H1 (cell line): ENCODE measurements around the gene SH3RF2. TPM values are rescaled to one million over a fixed set of nuclear protein-coding genes. Genes with fewer than 3 reads are reported as not detected.

Source experiments
- CTCF ChIA-PET: fragments of 300-600 bp; sonication (Branson Sonifier 250); formaldehyde crosslinking; loops from one replicate; lab custom pipeline; 2021; ENCODE audit not compliant: partially characterized antibody; lab: Charles Lee
- POLR2A ChIA-PET: fragments of 300-600 bp; sonication (Branson Sonifier 250); formaldehyde crosslinking; loops from one replicate; lab custom pipeline; 2021; ENCODE audit warnings: inconsistent platforms; ENCODE audit not compliant: partially characterized antibody; lab: Charles Lee
- DNase-seq, 2 experiments: peaks; one replicate each; pipeline versions ENCODE4 v3.0.0 to v3.0.0-alpha.2; 2010 to 2022; ENCODE audit warnings: low spot score in 2 of 2, low read depth in 1 of 2, mixed read lengths in 1 of 2
- FAIRE-seq: peaks from 2 replicates; lab custom pipeline; 2011; peaks lifted over from hg19 to GRCh38; lab: Jason Lieb, UNC
- H2AFZ ChIP-seq: 2 replicates; pipeline ENCODE4 v1.8.1; 2012; ENCODE audit warnings: low read length, inconsistent platforms
- H2AK5ac ChIP-seq: 2 replicates; pipeline ENCODE4 v1.6.1; 2013; ENCODE audit warnings: low read depth, low read length
- H2BK120ac ChIP-seq: replicated peaks from 2 replicates; pipeline ENCODE3; 2013; ENCODE audit warnings: low read depth, low read length, inconsistent platforms
- H2BK12ac ChIP-seq: 2 replicates; pipeline ENCODE4 v1.6.1; 2013; ENCODE audit warnings: low read depth, low read length
- H2BK15ac ChIP-seq: 2 replicates; pipeline ENCODE4 v1.6.1; 2013; ENCODE audit warnings: low read length
- H2BK20ac ChIP-seq: 2 replicates; pipeline ENCODE4 v1.6.1; 2013; ENCODE audit warnings: low read length
- H2BK5ac ChIP-seq: 2 replicates; pipeline ENCODE4 v1.6.1; 2013; ENCODE audit warnings: low read depth, low read length
- H3K14ac ChIP-seq: 2 replicates; pipeline ENCODE4 v1.6.1; 2013; ENCODE audit warnings: inconsistent platforms; ENCODE audit not compliant: insufficient read length
- H3K18ac ChIP-seq: 2 replicates; pipeline ENCODE4 v1.6.1; 2013; ENCODE audit warnings: low read length; ENCODE audit errors: extremely low read depth
- H3K23ac ChIP-seq: 2 replicates; pipeline ENCODE4 v1.6.1; 2013; ENCODE audit warnings: inconsistent platforms; ENCODE audit not compliant: insufficient read length
- H3K23me2 ChIP-seq: 2 replicates; pipeline ENCODE4 v1.6.1; 2013; ENCODE audit warnings: low read depth, low read length
- H3K27ac ChIP-seq: 2 replicates; pipeline ENCODE4 v1.6.1; 2011; ENCODE audit warnings: low read depth, low read length, inconsistent platforms
- H3K27me3 ChIP-seq, 4 experiments: replicated peaks in 1 of 4; 1 replicate in 1 of 4; 2 replicates in 3 of 4; pipeline versions ENCODE4 v1.6.1 to v1.8.1; 2011 to 2013; ENCODE audit warnings: low read length in 3 of 4, mild to moderate bottlenecking in 3 of 4, inconsistent platforms in 2 of 4, mixed read lengths in 2 of 4, moderate library complexity in 1 of 4; ENCODE audit not compliant: control insufficient read depth in 3 of 4, insufficient read depth in 3 of 4; ENCODE audit errors: extremely low read depth in 1 of 4
- H3K36me3 ChIP-seq, 4 experiments: 2 replicates each; pipeline versions ENCODE4 v1.6.1 to v1.8.1; 2011 to 2013; ENCODE audit warnings: mild to moderate bottlenecking in 4 of 4, low read length in 3 of 4, moderate library complexity in 2 of 4, control low read depth in 1 of 4, inconsistent platforms in 1 of 4; ENCODE audit not compliant: insufficient read depth in 4 of 4, control insufficient read depth in 2 of 4
- H3K4ac ChIP-seq: replicated peaks from 2 replicates; pipeline ENCODE3; 2013; ENCODE audit warnings: low read length, low read depth, mixed read lengths, inconsistent platforms; ENCODE audit not compliant: insufficient read length
- H3K4me1 ChIP-seq, 4 experiments: replicated peaks in 1 of 4; 1 replicate in 1 of 4; 2 replicates in 3 of 4; pipeline versions ENCODE4 v1.6.1 to v1.8.1; 2011 to 2013; ENCODE audit warnings: low read length in 3 of 4, inconsistent platforms in 2 of 4, mixed read lengths in 1 of 4; ENCODE audit not compliant: insufficient read depth in 4 of 4, control insufficient read depth in 3 of 4
- H3K4me2 ChIP-seq, 2 experiments: 2 replicates each; pipeline versions ENCODE4 v1.6.1 to v1.8.1; 2011 to 2013; ENCODE audit warnings: low read depth in 2 of 2, low read length in 2 of 2, control low read depth in 1 of 2, inconsistent platforms in 1 of 2, mild to moderate bottlenecking in 1 of 2; ENCODE audit not compliant: insufficient read depth in 1 of 2
- H3K4me3 ChIP-seq, 4 experiments: fragments of 200-600, 300-600 bp in 1 of 4; sonication (generic), shearing (Covaris generic), sonication (Bioruptor Twin) in 1 of 4; 2 replicates each; pipeline versions ENCODE4 v1.5.1 to v1.8.1; 2011 to 2016; ENCODE audit warnings: low read length in 4 of 4, low read depth in 3 of 4, control low read depth in 2 of 4, inconsistent platforms in 2 of 4, mild to moderate bottlenecking in 2 of 4, mixed read lengths in 1 of 4, moderate library complexity in 1 of 4; ENCODE audit not compliant: insufficient read depth in 2 of 4; ENCODE audit errors: extremely low read depth in 1 of 4
- H3K56ac ChIP-seq: replicated peaks from 2 replicates; pipeline ENCODE3; 2013; ENCODE audit warnings: low read depth, mild to moderate bottlenecking, mixed read lengths, low read length, inconsistent platforms; ENCODE audit not compliant: insufficient read length
- H3K79me1 ChIP-seq: 2 replicates; pipeline ENCODE4 v1.6.1; 2013; ENCODE audit warnings: low read depth, low read length, control low read depth
- H3K79me2 ChIP-seq, 2 experiments: 2 replicates each; pipeline versions ENCODE4 v1.6.1 to v1.8.1; 2012 to 2013; ENCODE audit warnings: low read length in 2 of 2, mild to moderate bottlenecking in 2 of 2, inconsistent platforms in 1 of 2; ENCODE audit not compliant: insufficient read depth in 2 of 2, control insufficient read depth in 1 of 2
- H3K9ac ChIP-seq, 4 experiments: replicated peaks in 1 of 4; 1 replicate in 1 of 4; 2 replicates in 3 of 4; pipeline versions ENCODE4 v1.6.1 to v1.8.1; 2011 to 2013; ENCODE audit warnings: low read depth in 3 of 4, low read length in 3 of 4, control low read depth in 2 of 4, mild to moderate bottlenecking in 2 of 4, moderate library complexity in 2 of 4, inconsistent platforms in 1 of 4; ENCODE audit errors: extremely low read depth in 1 of 4
- H3K9me3 ChIP-seq, 2 experiments: 2 replicates each; pipeline versions ENCODE4 v1.6.1 to v1.8.1; 2012 to 2013; ENCODE audit warnings: mild to moderate bottlenecking in 2 of 2, moderate library complexity in 2 of 2, control low read depth in 1 of 2, inconsistent platforms in 1 of 2, low read depth in 1 of 2, low read length in 1 of 2, mixed read lengths in 1 of 2; ENCODE audit not compliant: insufficient read depth in 2 of 2
- H4K20me1 ChIP-seq, 2 experiments: replicated peaks in 1 of 2; 2 replicates each; pipeline versions ENCODE3 to v1.8.1; 2011 to 2013; ENCODE audit warnings: inconsistent platforms in 2 of 2, low read length in 2 of 2, mild to moderate bottlenecking in 1 of 2; ENCODE audit not compliant: insufficient read depth in 2 of 2, control insufficient read depth in 1 of 2
- H4K5ac ChIP-seq: 2 replicates; pipeline ENCODE4 v1.6.1; 2013; ENCODE audit warnings: low read length, low read depth, mixed read lengths, inconsistent platforms; ENCODE audit not compliant: insufficient read length
- H4K8ac ChIP-seq: 2 replicates; pipeline ENCODE4 v1.8.0; 2013; ENCODE audit warnings: mild to moderate bottlenecking, moderate library complexity, low read length, inconsistent platforms; ENCODE audit not compliant: insufficient read depth; ENCODE audit errors: extremely low read depth
- H4K91ac ChIP-seq: replicated peaks from 2 replicates; pipeline ENCODE3; 2013; ENCODE audit warnings: low read length, mixed read lengths, inconsistent platforms; ENCODE audit not compliant: insufficient read length
- CBX5 ChIP-seq: fragments of 300-800, 300-1000 bp; sonication (generic); IDR thresholded peaks from 2 replicates; pipeline ENCODE4 v1.7.1; 2016; ENCODE audit warnings: antibody characterized with exemption, low read length, low read depth
- CEBPB ChIP-seq: IDR thresholded peaks from 2 replicates; pipeline ENCODE4 v1.6.1; 2012; ENCODE audit warnings: low read depth, low read length
- CHD2 ChIP-seq: IDR thresholded peaks from 2 replicates; pipeline ENCODE4 v1.6.1; 2012; ENCODE audit warnings: low read length, improper control_type of control experiment
- CTCF ChIP-seq, 3 experiments: IDR thresholded peaks; 1 replicate in 2 of 3; 2 replicates in 1 of 3; pipeline versions ENCODE4 v1.5.1 to v1.6.1; 2011; ENCODE audit warnings: low read length in 3 of 3, mild to moderate bottlenecking in 3 of 3, inconsistent platforms in 2 of 3, low read depth in 1 of 3, moderate library complexity in 1 of 3; ENCODE audit not compliant: insufficient read depth in 1 of 3; ENCODE audit errors: control extremely low read depth in 1 of 3
- JUN ChIP-seq: IDR thresholded peaks from 2 replicates; pipeline ENCODE4 v1.6.1; 2011; ENCODE audit warnings: low read depth, mild to moderate bottlenecking, improper control_type of control experiment, low read length
- RNF2 ChIP-seq: fragments of 200-900, 300-1000 bp; sonication (generic); IDR thresholded peaks from 2 replicates; pipeline ENCODE4 v1.7.1; 2016; ENCODE audit warnings: borderline replicate concordance, low read depth, mild to moderate bottlenecking, antibody characterized with exemption, low read length; ENCODE audit not compliant: poor library complexity, severe bottlenecking; ENCODE audit errors: missing control alignments
- RXRA ChIP-seq: IDR thresholded peaks from 2 replicates; pipeline ENCODE4 v1.6.1; 2011; ENCODE audit warnings: low read depth, mild to moderate bottlenecking, low read length, moderate library complexity; ENCODE audit not compliant: insufficient read depth
- SP1 ChIP-seq: IDR thresholded peaks from 2 replicates; pipeline ENCODE4 v1.6.1; 2011; ENCODE audit warnings: low read depth, low read length
- SP4 ChIP-seq: IDR thresholded peaks from 2 replicates; pipeline ENCODE4 v1.6.1; 2012; ENCODE audit warnings: low read length, inconsistent platforms
- SRF ChIP-seq: IDR thresholded peaks from 2 replicates; pipeline ENCODE4 v1.6.1; 2011; ENCODE audit warnings: mild to moderate bottlenecking, low read depth, low read length, moderate library complexity
- TEAD4 ChIP-seq: IDR thresholded peaks from 2 replicates; pipeline ENCODE4 v1.6.1; 2012; ENCODE audit warnings: low read depth, low read length, inconsistent platforms, mixed read lengths
- WGBS, 2 experiments: shearing (Covaris generic) in 1 of 2; methylation state at CpG; one replicate each; pipeline versions ENCODE4 v1.1.6 to v1.1.7; 2013 to 2015; ENCODE audit warnings: low lambda C conversion rate in 2 of 2, mixed read lengths in 2 of 2, inconsistent platforms in 1 of 2, low coverage in 1 of 2, missing lambda C conversion rate in 1 of 2; ENCODE audit not compliant: insufficient replicate concordance in 2 of 2, insufficient coverage in 1 of 2, insufficient read length in 1 of 2; ENCODE audit errors: extremely low coverage in 1 of 2, missing lambda C conversion rate in 1 of 2; 5-methylcytosine and 5-hydroxymethylcytosine counted together
- polyA plus RNA-seq, 7 experiments: library from polyadenylated mRNA; depleted of rRNA in 3 of 7; stranded (reverse) in 5 of 7; unstranded in 2 of 7; fragments of >200 nt in 5 of 7; fragments of 200-250 nt in 2 of 7; gene quantifications; 1 replicate in 5 of 7; 2 replicates in 1 of 7; 4 replicates in 1 of 7; pipeline versions ENCODE4 v1.2.1 to v1.2.3, GENCODE V29; 2011 to 2013; ENCODE audit warnings: missing spikeins in 2 of 7, mixed read lengths in 2 of 7
- total RNA-seq: library from RNA; stranded (reverse); fragmentation: NEBNext Ultra II Directional; extraction: Animal tissue kit (Norgen Biotek cat#: 25700); gene quantifications from 2 replicates; pipeline ENCODE4 v1.2.1, GENCODE V29; 2021
- TF ChIP-seq, protein P1 (sequence below): IDR thresholded peaks from 2 replicates; pipeline ENCODE4 v1.6.1; 2012; ENCODE audit warnings: inconsistent platforms

SH3RF2 gene
- total and polyA plus RNA-seq, 2 of the 8 experiments (the other 6 are each of a cell fraction or from before 2014, with no cell fraction given), result 0.80 to 0.95 TPM

DNA sequence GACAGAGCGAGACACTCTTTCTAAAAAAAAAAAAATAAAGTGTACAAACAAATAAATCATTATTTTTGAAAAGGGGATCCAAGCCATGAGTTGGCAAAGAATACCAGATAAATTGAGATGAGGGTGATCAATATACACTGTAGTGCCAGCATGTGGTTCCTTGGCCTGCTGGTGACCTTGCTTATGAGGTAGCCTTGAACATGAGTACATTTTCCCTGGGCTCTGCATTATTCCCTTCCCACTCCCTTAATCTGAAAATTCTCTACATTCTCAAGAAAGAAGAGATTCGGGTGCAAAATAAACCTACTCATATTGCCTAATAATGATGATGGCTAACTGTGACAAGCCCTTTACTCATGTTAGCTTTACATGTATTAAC lies 33.3 kb downstream of the SH3RF2 start:
- Histone ChIP-seq H2BK12ac (no peak overlapping the region), H3K14ac (no peak overlapping the region), H3K18ac (no peak overlapping the region), H3K4me1 (no peaks in the 10 kb centered on the region), H3K9ac (no peak overlapping the region), H2BK20ac (no peak overlapping the region), H4K5ac (no peak overlapping the region), H4K20me1 (no peaks in the 10 kb centered on the region), H4K91ac (no peak overlapping the region), H3K56ac (no peak overlapping the region), H3K27me3 (no peaks in the 10 kb centered on the region), H3K4ac (no peak overlapping the region), H3K9me3 (peaks cover 0 to 2% of the 10 kb centered on the region in 2 experiments; a peak in 1 of 4 replicates), H2BK120ac (no peak overlapping the region), H3K4me3 (no peak overlapping the region), H4K8ac (no peak overlapping the region), H2BK5ac (no peak overlapping the region), H3K27ac (no peak overlapping the region), H3K79me2 (no peaks in the 10 kb centered on the region), H2AK5ac (no peak overlapping the region), H3K79me1 (no peaks in the 10 kb centered on the region), H3K36me3 (no peaks in the 10 kb centered on the region), H3K23ac (no peak overlapping the region), H3K23me2 (no peaks in the 10 kb centered on the region), H2AFZ (no peak overlapping the region), H2BK15ac (no peak overlapping the region), H3K4me2 (no peak overlapping the region)
- ChIA-PET CTCF (interaction anchor here (1.0 to 1.3 kb wide), 2 partner anchors 11 to 78 kb away, joined by 3 read pairs; no protein-coding TSS in a partner anchor), POLR2A (interaction anchor here (0.6 kb wide), 1 partner anchor 29 kb away, joined by 3 read pairs; no protein-coding TSS in a partner anchor)
- DNase-seq, result no peak
- no peak for FAIRE-seq
- WGBS, 2 experiments, result 85% methylated on average over 2 of the region's 2 CpGs; no CpG with 5 or more reads in 1 of the 2 experiments
- TF ChIP-seq RNF2, result no peak
- no peak for TF ChIP-seq CBX5
- TF ChIP-seq TEAD4, result no peak
- no peak for TF ChIP-seq CHD2
- TF ChIP-seq, protein P1, sequence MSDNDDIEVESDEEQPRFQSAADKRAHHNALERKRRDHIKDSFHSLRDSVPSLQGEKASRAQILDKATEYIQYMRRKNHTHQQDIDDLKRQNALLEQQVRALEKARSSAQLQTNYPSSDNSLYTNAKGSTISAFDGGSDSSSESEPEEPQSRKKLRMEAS, result no peak
- no peak for TF ChIP-seq SP1
- TF ChIP-seq CEBPB, result no peak
- no peak for TF ChIP-seq RXRA
- TF ChIP-seq CTCF (IDR thresholded peaks at IDR 0.05; ENCODE audit: control extremely low read depth in 1 of 3, insufficient read depth in 1 of 3, low read depth in 1 of 3, low read length in 3 of 3), result no peak
- TF ChIP-seq SP4, result no peak
- TF ChIP-seq JUN, result no peak
- no peak for TF ChIP-seq SRF
